Keratinocyte (primary cell): ENCODE results near the gene MGMT.

ENCODE experiments used
- EZH2 ChIP-seq: IDR thresholded peaks from one replicate; pipeline ENCODE4 v1.6.1; 2012; ENCODE audit warnings: inconsistent platforms, mild to moderate bottlenecking, low read length, moderate library complexity
- TF ChIP-seq, protein P1 (sequence below), 3 experiments: IDR thresholded peaks in 1 of 3; conservative IDR thresholded peaks in 1 of 3; optimal IDR thresholded peaks in 1 of 3; 2 replicates in 2 of 3; 3 replicates in 1 of 3; pipeline versions ENCODE3 to v1.5.1; 2011; ENCODE audit warnings: low read length in 3 of 3, mild to moderate bottlenecking in 3 of 3, moderate library complexity in 2 of 3, control low read depth in 1 of 3, inconsistent platforms in 1 of 3; ENCODE audit not compliant: insufficient read depth in 2 of 3; ENCODE audit errors: extremely low read depth in 1 of 3

DNA sequence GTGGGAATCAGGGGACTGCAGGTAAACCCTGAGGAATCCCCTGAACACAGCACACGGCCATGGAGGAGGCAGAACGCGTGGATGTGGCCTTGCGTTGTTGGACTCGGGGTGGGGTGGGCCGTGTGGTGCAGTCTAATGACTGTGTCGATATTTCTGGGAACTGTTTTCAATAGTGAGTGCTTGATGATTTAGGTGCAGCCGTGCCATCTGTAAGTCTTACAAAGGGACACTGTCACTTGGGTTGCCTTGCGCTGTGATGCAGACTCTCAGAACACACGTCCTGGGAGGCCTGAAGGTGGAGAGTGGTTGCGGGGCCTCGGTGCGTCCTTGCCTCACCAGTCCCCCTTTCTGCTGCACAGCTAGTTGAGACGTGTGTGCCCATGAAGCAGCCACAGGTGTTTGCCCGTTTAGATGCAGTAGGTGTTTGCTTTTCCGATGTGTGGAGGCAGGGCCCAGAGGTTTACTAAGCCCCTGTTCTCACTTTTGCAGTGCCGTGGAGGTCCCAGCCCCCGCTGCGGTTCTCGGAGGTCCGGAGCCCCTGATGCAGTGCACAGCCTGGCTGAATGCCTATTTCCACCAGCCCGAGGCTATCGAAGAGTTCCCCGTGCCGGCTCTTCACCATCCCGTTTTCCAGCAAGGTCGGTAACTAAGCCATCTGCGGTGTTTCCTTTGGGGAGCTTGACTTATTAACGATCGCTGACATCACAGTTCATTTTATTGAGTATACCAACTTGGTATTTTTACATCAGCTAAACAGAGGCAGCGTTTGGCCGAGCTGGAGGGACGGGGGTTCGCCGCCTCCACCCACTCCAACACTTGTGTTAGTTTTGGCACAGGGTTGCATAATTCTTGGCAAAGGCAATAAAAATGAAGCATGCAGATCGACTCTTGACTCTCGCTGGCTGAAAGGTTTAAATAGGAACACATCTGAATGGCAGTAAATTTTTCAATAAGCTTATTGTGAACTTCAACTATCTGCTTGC is 240.7 kb downstream of the MGMT start:
- TF ChIP-seq, protein P1, sequence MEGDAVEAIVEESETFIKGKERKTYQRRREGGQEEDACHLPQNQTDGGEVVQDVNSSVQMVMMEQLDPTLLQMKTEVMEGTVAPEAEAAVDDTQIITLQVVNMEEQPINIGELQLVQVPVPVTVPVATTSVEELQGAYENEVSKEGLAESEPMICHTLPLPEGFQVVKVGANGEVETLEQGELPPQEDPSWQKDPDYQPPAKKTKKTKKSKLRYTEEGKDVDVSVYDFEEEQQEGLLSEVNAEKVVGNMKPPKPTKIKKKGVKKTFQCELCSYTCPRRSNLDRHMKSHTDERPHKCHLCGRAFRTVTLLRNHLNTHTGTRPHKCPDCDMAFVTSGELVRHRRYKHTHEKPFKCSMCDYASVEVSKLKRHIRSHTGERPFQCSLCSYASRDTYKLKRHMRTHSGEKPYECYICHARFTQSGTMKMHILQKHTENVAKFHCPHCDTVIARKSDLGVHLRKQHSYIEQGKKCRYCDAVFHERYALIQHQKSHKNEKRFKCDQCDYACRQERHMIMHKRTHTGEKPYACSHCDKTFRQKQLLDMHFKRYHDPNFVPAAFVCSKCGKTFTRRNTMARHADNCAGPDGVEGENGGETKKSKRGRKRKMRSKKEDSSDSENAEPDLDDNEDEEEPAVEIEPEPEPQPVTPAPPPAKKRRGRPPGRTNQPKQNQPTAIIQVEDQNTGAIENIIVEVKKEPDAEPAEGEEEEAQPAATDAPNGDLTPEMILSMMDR (optimal IDR thresholded peaks at IDR 0.05 in 1 of 3, IDR thresholded peaks at IDR 0.05 in 1 of 3, conservative IDR thresholded peaks at IDR 0.05 in 1 of 3; ENCODE audit: extremely low read depth in 1 of 3, insufficient read depth in 2 of 3, low read length in 3 of 3) = no peak
- no peak for TF ChIP-seq EZH2
